Fibroblast of lung (primary cell): ENCODE results near the gene HIPK4. TPM values are rescaled to one million over a fixed set of nuclear protein-coding genes. Genes with fewer than 3 reads are reported as not detected.
A peak's percentile ranks its signal among the peaks of the same experiment; 100 is the strongest.

Experiments
- DNase-seq, 2 donors: peaks; one replicate each; pipeline versions ENCODE4 v3.0.0 to v3.0.0-alpha.2; 2010; ENCODE audit warnings: low read depth in 2 of 2
- H2AFZ ChIP-seq: 2 replicates; pipeline ENCODE4 v1.5.1; 2012; ENCODE audit warnings: low read length, control low read depth, inconsistent platforms
- H3K27ac ChIP-seq: 2 replicates; pipeline ENCODE4 v1.5.1; 2011; ENCODE audit warnings: low read length, control low read depth; ENCODE audit not compliant: insufficient read depth
- H3K27me3 ChIP-seq: 2 replicates; pipeline ENCODE4 v1.5.1; 2011; ENCODE audit warnings: mild to moderate bottlenecking, low read length; ENCODE audit not compliant: control insufficient read depth, insufficient read depth
- H3K36me3 ChIP-seq: 2 replicates; pipeline ENCODE4 v1.5.1; 2011; ENCODE audit warnings: low read length; ENCODE audit not compliant: control insufficient read depth, insufficient read depth
- H3K4me1 ChIP-seq: 2 replicates; pipeline ENCODE4 v1.5.1; 2011; ENCODE audit warnings: low read length; ENCODE audit not compliant: control insufficient read depth, insufficient read depth; ENCODE audit errors: extremely low read depth
- H3K4me2 ChIP-seq: 2 replicates; pipeline ENCODE4 v1.5.1; 2011; ENCODE audit warnings: low read length, control low read depth; ENCODE audit not compliant: insufficient read depth; ENCODE audit errors: extremely low read depth
- H3K4me3 ChIP-seq, 4 experiments: fragments of 200-600 bp in 1 of 4; sonication (generic) in 1 of 4; replicated peaks in 1 of 4; 2 replicates each; pipeline ENCODE4 v1.5.1; 2011 to 2016; ENCODE audit warnings: low read length in 4 of 4, low read depth in 3 of 4, mild to moderate bottlenecking in 3 of 4, control low read depth in 2 of 4, inconsistent platforms in 1 of 4, mixed read lengths in 1 of 4; ENCODE audit not compliant: insufficient read depth in 1 of 4; ENCODE audit errors: control extremely low read depth in 1 of 4
- H3K79me2 ChIP-seq: 2 replicates; pipeline ENCODE4 v1.5.1; 2012; ENCODE audit warnings: mild to moderate bottlenecking, low read length, inconsistent platforms; ENCODE audit not compliant: control insufficient read depth, insufficient read depth
- H3K9ac ChIP-seq: 2 replicates; pipeline ENCODE4 v1.5.1; 2011; ENCODE audit warnings: mild to moderate bottlenecking, low read length, control low read depth; ENCODE audit not compliant: insufficient read depth
- H3K9me3 ChIP-seq: 2 replicates; pipeline ENCODE4 v1.5.1; 2012; ENCODE audit warnings: low read depth, low read length; ENCODE audit not compliant: control insufficient read depth, insufficient read depth
- H4K20me1 ChIP-seq: 2 replicates; pipeline ENCODE4 v1.5.1; 2011; ENCODE audit warnings: low read length; ENCODE audit not compliant: control insufficient read depth, insufficient read depth; ENCODE audit errors: extremely low read depth
- CTCF ChIP-seq, 2 donors: IDR thresholded peaks in 1 of 2; conservative IDR thresholded peaks in 1 of 2; 1 replicate in 1 of 2; 2 replicates in 1 of 2; pipeline ENCODE4 v1.5.1; 2011 to 2012; ENCODE audit warnings: low read length in 2 of 2, control low read depth in 1 of 2, inconsistent platforms in 1 of 2, low read depth in 1 of 2, mild to moderate bottlenecking in 1 of 2
- EZH2 ChIP-seq: IDR thresholded peaks from 2 replicates; pipeline ENCODE4 v1.5.1; 2012; ENCODE audit warnings: low read length, control low read depth, mild to moderate bottlenecking; ENCODE audit errors: missing control alignments
- polyA plus RNA-seq, 2 donors: library from polyadenylated mRNA; depleted of rRNA in 1 of 2; stranded (reverse) in 1 of 2; unstranded in 1 of 2; fragments of >200 nt; gene quantifications; 2 replicates each; pipeline ENCODE4 v1.2.1, GENCODE V29; 2011 to 2012; ENCODE audit warnings: missing spikeins in 1 of 2
- total RNA-seq: library from RNA; depleted of rRNA; stranded (reverse); fragments of >200 nt; gene quantifications from 2 replicates; pipeline ENCODE4 v1.2.1, GENCODE V29; 2014

Gene HIPK4
- total and polyA plus RNA-seq, 2 donors (not counting 1 experiment from before 2014, with no cell fraction given), result 0.05 to 0.17 TPM

- H3K4me2 ChIP-seq, result no peak overlapping the region
- H3K4me3 ChIP-seq, result no peak overlapping the region
- no peak overlapping the region for H2AFZ ChIP-seq
- H3K9me3 ChIP-seq, result no peaks in the 10 kb centered on the region
- no peaks in the 10 kb centered on the region for H4K20me1 ChIP-seq
- TF ChIP-seq CTCF (conservative IDR thresholded peaks at IDR 0.05 in 1 of 2, IDR thresholded peaks at IDR 0.05 in 1 of 2; ENCODE audit: low read depth in 1 of 2, low read length in 2 of 2) (no peak), EZH2 (no peak)
- no peaks in the 10 kb centered on the region for H3K4me1 ChIP-seq
- H3K9ac ChIP-seq, result no peak overlapping the region
- no peaks in the 10 kb centered on the region for H3K79me2 ChIP-seq
- peak in 1 of 2 donors; percentile 55 for DNase-seq
- H3K27ac ChIP-seq, result no peak overlapping the region
- no peaks in the 10 kb centered on the region for H3K36me3 ChIP-seq
- no peaks in the 10 kb centered on the region for H3K27me3 ChIP-seq
Measured at GRCh38 chr19:40398417-40399131, 8.6 kb upstream of the HIPK4 start.

DNA sequence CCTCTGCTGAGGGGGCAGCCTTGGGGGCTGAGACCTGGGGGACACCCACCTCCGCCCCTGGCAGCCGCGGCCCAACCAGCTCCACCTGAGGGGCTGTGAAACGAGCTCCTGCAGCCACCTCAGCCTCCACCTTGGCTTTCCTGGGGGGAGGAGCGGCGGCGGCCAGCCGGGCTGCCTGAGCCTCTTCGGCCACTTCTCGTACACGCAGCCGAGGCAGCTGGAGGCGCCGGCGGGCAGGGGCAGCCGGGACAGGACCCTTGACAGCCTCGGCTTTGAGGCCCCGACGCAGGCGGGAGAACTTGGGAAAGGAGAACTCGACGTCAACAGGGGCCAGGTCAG is 7.6 kb upstream of the HIPK4 start:
- no peaks in the 10 kb centered on the region for H3K79me2 ChIP-seq
- DNase-seq, result no peak
- no peak overlapping the region for H3K4me2 ChIP-seq
- H3K36me3 ChIP-seq, result no peaks in the 10 kb centered on the region
- no peak overlapping the region for H3K27ac ChIP-seq
- H3K9me3 ChIP-seq, result no peaks in the 10 kb centered on the region
- no peaks in the 10 kb centered on the region for H3K4me1 ChIP-seq
- no peak overlapping the region for H3K4me3 ChIP-seq
- TF ChIP-seq EZH2 (no peak), CTCF (conservative IDR thresholded peaks at IDR 0.05 in 1 of 2, IDR thresholded peaks at IDR 0.05 in 1 of 2; ENCODE audit: low read depth in 1 of 2, low read length in 2 of 2) (no peak)
- H3K27me3 ChIP-seq, result no peaks in the 10 kb centered on the region
- H2AFZ ChIP-seq, result no peak overlapping the region
- H4K20me1 ChIP-seq, result no peaks in the 10 kb centered on the region
- H3K9ac ChIP-seq, result no peak overlapping the region

DNA sequence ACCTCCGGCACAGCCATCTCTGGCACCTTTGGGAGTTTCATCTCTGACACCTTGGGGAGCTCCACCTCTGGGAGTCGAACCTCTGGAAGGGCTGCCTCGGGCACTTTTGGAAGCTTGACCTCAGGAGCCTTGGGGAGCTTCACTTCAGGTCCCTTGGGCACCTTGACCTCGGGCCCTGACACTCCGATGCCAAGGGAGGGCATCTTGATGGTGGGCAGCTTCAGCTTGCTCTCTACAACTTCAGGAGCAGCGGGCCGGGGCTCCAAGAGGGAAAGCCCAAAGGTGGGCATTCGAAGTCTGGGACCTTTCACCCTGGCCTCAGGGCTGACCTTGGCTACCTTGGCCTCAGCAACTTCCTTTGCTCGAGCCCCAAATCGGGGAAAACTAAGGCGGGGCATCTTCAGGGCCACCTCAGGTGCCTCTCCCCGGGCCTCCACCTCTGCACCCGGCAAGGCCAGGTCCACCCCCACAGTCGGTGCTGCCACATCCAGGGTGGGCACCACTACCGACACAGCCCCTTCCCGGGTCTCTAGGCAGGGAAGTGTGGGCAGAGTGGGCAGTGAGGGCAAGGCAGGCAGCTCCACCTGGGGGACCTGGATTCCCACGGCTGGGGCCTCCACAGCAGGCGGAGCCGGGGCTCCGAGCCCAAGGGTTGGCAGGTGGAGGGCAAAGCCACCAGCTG is 7.0 kb upstream of the HIPK4 start:
- no peaks in the 10 kb centered on the region for H3K79me2 ChIP-seq
- no peak overlapping the region for H3K4me2 ChIP-seq
- no peaks in the 10 kb centered on the region for H3K4me1 ChIP-seq
- DNase-seq, result no peak
- TF ChIP-seq EZH2 (no peak), CTCF (conservative IDR thresholded peaks at IDR 0.05 in 1 of 2, IDR thresholded peaks at IDR 0.05 in 1 of 2; ENCODE audit: low read depth in 1 of 2, low read length in 2 of 2) (no peak)
- H3K27me3 ChIP-seq, result no peaks in the 10 kb centered on the region
- H3K4me3 ChIP-seq, result no peak overlapping the region
- no peaks in the 10 kb centered on the region for H3K36me3 ChIP-seq
- H4K20me1 ChIP-seq, result no peaks in the 10 kb centered on the region
- no peaks in the 10 kb centered on the region for H3K9me3 ChIP-seq
- H3K9ac ChIP-seq, result no peak overlapping the region
- no peak overlapping the region for H2AFZ ChIP-seq
- H3K27ac ChIP-seq, result no peak overlapping the region
